ENCODE data around the gene TMEM59L.
A peak's percentile ranks its signal among the peaks of the same experiment; 100 is the strongest.

Gene TMEM59L

GRCh38 chr19:18651733-18652132 is 39.1 kb downstream of the TMEM59L start:
- peak overlapping the region in 4 of 21 experiments; percentile 6 to 83 (median 72) for H3K27ac ChIP-seq

GRCh38 chr19:18653853-18654252 is 41.2 kb downstream of the TMEM59L start:
- no peak overlapping the region for H3K4me3 ChIP-seq
- no peak overlapping the region for H3K27ac ChIP-seq

More at GRCh38 chr19:18651733-18652132, 39.1 kb downstream of the TMEM59L start:
- no peak overlapping the region for H3K4me3 ChIP-seq

GRCh38 chr19:18654469-18654868 is 41.8 kb downstream of the TMEM59L start:
- Histone ChIP-seq H3K27ac (no peak overlapping the region), H3K4me3 (no peak overlapping the region)

GRCh38 chr19:18655173-18655844 is 42.6 kb downstream of the TMEM59L start:
- no peak overlapping the region for H3K27ac ChIP-seq
- H3K4me3 ChIP-seq = no peak overlapping the region

- Histone ChIP-seq H3K4me3 (no peak overlapping the region), H3K27ac (peak overlapping the region in 1 of 21 experiments; percentile 44)
These were observed 43.8 kb downstream of the TMEM59L start for GRCh38 chr19:18656337-18657086.

- no peak overlapping the region for H3K4me3 ChIP-seq
- H3K27ac ChIP-seq = peak overlapping the region in 9 of 21 experiments; percentile 19 to 84 (median 71)
These were observed 45.1 kb downstream of the TMEM59L start for GRCh38 chr19:18657590-18658365.

GRCh38 chr19:18658366-18658855 is 45.7 kb downstream of the TMEM59L start:
- Histone ChIP-seq H3K27ac (peak overlapping the region in 10 of 21 experiments; percentile 13 to 84 (median 72)), H3K4me3 (no peak overlapping the region)

GRCh38 chr19:18659281-18660050 is 46.8 kb downstream of the TMEM59L start:
- H3K27ac ChIP-seq = peak overlapping the region in 18 of 21 experiments; percentile 2 to 84 (median 54)
- no peak overlapping the region for H3K4me3 ChIP-seq

GRCh38 chr19:18660051-18660910 is 47.6 kb downstream of the TMEM59L start:
- Histone ChIP-seq H3K27ac (peak overlapping the region in 18 of 21 experiments; percentile 2 to 84 (median 54)), H3K4me3 (no peak overlapping the region)

- Histone ChIP-seq H3K27ac (peak overlapping the region in 9 of 21 experiments; percentile 2 to 84 (median 53)), H3K4me3 (no peak overlapping the region)
These were observed 48.4 kb downstream of the TMEM59L start for GRCh38 chr19:18660939-18661670.

GRCh38 chr19:18662972-18663732 is 50.5 kb downstream of the TMEM59L start:
- no peak overlapping the region for H3K4me3 ChIP-seq
- no peak overlapping the region for H3K27ac ChIP-seq

- Histone ChIP-seq H3K4me3 (no peak overlapping the region), H3K27ac (no peak overlapping the region)
These were observed 51.4 kb downstream of the TMEM59L start for GRCh38 chr19:18663940-18664530.

GRCh38 chr19:18665771-18666202 is 53.1 kb downstream of the TMEM59L start:
- Histone ChIP-seq H3K27ac (peak overlapping the region in 1 of 21 experiments; percentile 2), H3K4me3 (no peak overlapping the region)

- H3K4me3 ChIP-seq = no peak overlapping the region
These were observed 53.6 kb downstream of the TMEM59L start for GRCh38 chr19:18666317-18666716.

GRCh38 chr19:18666784-18667183 is 54.1 kb downstream of the TMEM59L start:
- H3K4me3 ChIP-seq = no peak overlapping the region
- H3K27ac ChIP-seq = no peak overlapping the region

More at GRCh38 chr19:18666317-18666716, 53.6 kb downstream of the TMEM59L start:
- H3K27ac ChIP-seq = peak overlapping the region in 1 of 21 experiments; percentile 2

GRCh38 chr19:18667531-18668251 is 55.0 kb downstream of the TMEM59L start:
- Histone ChIP-seq H3K27ac (no peak overlapping the region), H3K4me3 (no peak overlapping the region)
